Esophagus squamous epithelium (tissue), 4 donors: ENCODE measurements around the gene IL22RA2.

Experiments
- POLR2A ChIP-seq, 4 donors: fragments of 450-650 bp; IDR thresholded peaks; one replicate each; pipeline ENCODE4 v1.6.1; 2017; ENCODE audit warnings: antibody characterized with exemption in 4 of 4, mild to moderate bottlenecking in 4 of 4, moderate library complexity in 3 of 4
- TF ChIP-seq, protein P1 (sequence below), 6 experiments: fragments of 450-650 bp in 4 of 6; fragments of 200-600 bp in 2 of 6; sonication (generic) in 2 of 6; IDR thresholded peaks; one replicate each; pipeline ENCODE4 v1.5.1; 2016 to 2019; ENCODE audit warnings: antibody characterized with exemption in 6 of 6, mild to moderate bottlenecking in 4 of 6, moderate library complexity in 4 of 6

DNA sequence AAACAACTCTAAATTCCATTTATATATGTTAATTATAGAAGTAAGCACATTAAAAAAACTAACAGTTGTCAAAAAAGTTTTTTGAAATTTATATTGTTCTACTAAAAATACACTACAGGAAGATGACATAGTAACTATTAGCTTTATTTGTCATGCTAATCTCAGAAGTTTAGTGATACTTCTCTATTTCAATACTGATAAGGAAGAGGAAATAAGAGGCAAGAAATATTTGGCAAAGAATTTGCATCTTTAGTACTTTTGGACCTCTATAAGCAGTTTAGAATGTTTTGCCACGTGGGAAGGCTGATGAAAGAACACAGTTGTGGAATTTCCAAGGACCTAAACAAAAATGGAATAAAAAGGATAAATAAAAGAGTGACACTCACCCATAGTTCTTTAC is 33.1 kb upstream of the IL22RA2 start:
- TF ChIP-seq POLR2A (IDR thresholded peaks at IDR 0.05) = no peak
- TF ChIP-seq, protein P1, sequence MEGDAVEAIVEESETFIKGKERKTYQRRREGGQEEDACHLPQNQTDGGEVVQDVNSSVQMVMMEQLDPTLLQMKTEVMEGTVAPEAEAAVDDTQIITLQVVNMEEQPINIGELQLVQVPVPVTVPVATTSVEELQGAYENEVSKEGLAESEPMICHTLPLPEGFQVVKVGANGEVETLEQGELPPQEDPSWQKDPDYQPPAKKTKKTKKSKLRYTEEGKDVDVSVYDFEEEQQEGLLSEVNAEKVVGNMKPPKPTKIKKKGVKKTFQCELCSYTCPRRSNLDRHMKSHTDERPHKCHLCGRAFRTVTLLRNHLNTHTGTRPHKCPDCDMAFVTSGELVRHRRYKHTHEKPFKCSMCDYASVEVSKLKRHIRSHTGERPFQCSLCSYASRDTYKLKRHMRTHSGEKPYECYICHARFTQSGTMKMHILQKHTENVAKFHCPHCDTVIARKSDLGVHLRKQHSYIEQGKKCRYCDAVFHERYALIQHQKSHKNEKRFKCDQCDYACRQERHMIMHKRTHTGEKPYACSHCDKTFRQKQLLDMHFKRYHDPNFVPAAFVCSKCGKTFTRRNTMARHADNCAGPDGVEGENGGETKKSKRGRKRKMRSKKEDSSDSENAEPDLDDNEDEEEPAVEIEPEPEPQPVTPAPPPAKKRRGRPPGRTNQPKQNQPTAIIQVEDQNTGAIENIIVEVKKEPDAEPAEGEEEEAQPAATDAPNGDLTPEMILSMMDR (IDR thresholded peaks at IDR 0.05) = no peak
